T-helper 1 cell treated with Interleukin-12 subunit alpha and Interleukin-12 subunit beta and Interleukin-4 antibody, amounts not matched to agents 30 ng/mL and 1 ng/mL, for 36 hours (primary cell): Measurements from ENCODE around the gene CDK14. TPM values are rescaled to one million over a fixed set of nuclear protein-coding genes. Genes with fewer than 3 reads are reported as not detected.

ENCODE experiments used
- intact Hi-C: fragments of 100-400 bp; cut with micrococcal nuclease; formaldehyde crosslinking; loops from one replicate; pipeline ENCODE4 v1.15.1; 2024
- total RNA-seq: library from RNA; stranded (reverse); gene quantifications from 2 replicates; pipeline ENCODE4 v1.2.3, GENCODE V29; 2022

CDK14 gene
- total RNA-seq, 1 donor from 2014 or later: 0.34 TPM

GRCh38 chr7:90944021-90944420 is 347.9 kb downstream of the CDK14 start:
- intact Hi-C loops: no loop called here

DNA sequence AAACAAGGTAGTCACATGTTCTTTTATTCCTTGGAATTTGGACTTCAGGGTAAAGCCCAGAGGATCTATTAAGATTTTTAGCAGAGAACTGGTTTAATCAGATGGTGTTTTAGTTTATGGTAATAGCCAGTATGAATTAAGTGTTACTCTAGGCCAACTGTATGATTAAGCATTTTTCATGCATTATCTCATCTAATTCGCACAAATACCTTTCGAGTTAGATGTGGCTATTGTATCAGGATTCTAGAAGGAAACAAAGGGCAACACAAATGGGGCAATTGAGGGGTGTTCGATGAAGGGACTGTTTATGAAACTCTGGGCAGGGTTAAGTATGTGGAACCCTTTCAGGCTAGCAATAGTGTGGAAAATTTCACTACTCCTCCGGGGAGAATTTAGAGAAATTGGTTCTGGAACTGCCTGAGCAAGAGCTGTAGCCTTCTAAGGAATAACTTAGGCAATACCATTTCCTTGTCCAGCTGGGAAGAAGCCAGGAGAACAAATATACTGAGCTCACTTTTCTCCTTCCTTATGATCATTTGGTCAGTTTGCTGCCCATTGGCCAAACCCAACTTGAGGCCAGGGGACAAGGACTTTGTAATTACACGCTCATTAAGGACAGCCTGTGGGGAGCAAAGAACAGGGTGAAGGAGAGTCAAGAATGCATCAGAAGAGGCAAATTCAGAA is 349.1 kb downstream of the CDK14 start:
- intact Hi-C loops: no loop called here

DNA sequence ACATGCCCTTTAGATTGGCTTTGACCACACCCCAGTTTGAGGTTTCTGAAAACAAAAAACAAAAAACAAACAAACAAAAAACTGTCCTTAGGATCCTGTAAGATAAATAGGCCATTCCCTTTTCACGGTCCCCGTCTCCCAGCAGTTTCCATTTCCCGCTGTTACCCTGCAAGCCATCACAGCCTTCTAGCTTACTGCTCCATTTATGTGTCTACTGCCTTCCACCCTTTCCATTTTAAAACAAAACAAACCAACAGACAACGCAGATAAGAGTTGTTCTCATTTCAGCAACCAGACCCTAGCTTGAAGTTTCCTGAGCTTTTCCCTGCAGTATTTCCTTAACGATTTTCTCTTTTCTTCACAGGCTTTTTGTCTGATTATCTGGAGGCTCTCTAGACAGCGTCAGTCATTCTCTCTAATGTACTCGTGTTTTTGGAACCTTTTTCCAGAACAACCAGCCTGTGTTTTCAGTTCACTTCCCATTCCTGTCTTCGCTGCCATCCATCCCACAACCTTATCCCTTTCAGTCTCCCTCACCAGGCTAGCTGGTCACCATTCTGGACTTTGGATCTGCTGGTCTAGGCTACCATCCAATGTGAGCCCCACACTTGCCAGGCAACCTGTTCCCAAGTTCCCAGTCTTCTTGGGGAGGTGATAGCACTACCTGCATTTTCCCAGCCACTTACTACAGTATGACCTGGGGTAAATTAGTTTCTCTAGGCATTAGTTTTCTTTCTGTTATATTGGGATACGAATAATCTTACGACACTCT is 350.8 kb downstream of the CDK14 start:
- intact Hi-C loops: no loop called here

- intact Hi-C loops: no loop called here
These were observed 352.0 kb downstream of the CDK14 start for GRCh38 chr7:90948085-90948484.

DNA sequence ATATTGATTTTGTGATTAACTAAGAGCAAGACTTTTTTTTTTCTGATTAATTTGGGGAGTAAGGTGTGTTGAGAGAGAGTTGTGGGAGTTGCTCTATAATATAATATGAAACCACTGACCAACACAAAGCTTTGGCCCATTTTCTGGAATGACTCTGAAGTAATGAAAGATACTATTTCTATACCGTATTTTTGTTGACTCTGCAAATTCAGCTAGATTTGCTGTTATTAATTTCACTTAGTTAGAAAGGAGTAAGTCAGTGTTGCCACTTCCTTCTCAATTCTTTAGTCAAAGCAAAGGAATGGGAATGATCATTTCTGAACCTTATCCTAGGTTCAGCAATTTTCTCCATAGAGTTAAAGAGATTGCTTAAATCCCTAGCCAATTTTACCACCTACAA is 355.1 kb downstream of the CDK14 start:
- intact Hi-C loops: no loop called here

DNA sequence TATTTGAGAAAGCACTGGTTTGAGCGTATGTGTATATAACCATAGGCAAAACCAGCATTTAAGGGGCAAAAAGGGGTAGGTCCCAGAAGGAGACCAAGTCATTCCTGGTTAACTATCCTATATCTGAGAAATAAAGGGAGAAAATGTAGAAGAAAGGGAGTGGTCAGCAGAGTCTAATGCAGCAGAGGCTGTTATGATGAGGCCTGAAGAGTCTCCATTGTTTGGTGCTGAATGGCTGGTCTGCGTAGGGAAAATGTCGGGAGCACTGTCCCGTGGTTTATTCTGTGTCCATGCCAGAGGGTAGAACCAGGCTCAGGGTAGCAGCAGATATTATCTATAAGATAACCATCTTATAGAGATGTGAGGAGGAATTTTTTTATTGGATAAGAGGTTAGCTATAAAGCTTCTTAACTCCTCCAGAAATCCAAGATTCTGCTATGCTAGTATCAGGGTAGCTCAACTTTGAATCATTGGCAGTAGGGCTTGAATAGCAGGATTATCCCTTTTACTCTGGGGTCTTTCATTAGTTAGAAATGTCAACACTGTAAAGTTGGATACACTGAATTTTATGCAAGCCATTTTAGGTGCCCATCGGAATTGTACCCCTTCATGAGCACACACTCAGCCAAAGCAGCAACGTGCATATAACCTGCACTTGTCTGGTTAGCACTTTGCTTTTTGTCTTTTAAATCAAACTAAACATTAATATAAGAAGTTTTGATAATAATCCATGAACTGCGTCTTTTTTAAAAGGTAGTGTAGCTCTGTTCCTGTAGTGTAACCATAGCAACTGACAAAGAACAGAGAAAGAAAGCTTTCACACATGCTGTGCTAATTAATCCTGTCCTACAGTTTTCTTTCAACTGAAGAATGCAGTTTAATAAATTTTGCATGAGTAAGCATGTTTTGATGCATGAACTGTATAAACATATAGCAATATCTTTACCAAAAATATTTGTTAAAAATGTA is 356.1 kb downstream of the CDK14 start:
- intact Hi-C loops: no loop called here

GRCh38 chr7:90955641-90956207 is 359.6 kb downstream of the CDK14 start:
- intact Hi-C loops: no loop called here

DNA sequence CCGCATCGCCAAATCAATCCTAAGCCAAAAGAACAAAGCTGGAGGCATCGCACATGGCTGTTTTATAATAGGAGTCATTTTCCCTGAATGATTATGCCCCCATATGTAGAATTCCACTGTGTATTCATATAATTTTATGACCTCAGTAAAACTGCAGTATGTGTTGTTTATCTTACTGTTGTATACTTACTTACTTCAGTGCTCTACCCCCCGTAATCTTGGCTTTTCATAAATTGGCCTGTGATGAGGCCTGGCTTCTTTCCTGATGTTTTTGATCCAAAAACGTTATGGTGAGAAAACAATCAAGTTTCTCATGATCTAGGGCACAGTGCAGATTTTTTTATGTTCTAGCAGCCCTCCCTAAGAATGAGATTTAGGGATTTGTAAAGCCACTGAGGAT is 361.8 kb downstream of the CDK14 start:
- intact Hi-C loops: no loop called here

DNA sequence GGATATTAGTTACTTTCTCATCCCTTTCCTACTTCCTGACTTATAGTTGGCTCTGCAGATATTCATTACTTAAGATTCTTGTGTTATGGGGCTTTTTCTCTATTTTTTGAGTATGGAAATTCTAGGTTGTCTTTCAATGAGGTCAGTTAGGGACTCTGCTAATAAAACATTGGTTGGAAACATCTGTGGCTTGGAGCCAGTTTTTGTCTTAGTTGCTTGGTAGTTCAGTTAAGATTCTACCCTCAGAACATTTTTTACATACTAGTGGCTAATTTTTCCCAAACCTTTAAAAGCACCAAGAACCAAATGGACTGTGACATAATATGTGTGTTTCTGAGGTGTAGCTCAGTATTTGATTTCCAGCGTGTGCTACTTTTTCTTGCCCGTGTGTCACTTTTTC is 362.5 kb downstream of the CDK14 start:
- intact Hi-C loops: no loop called here

GRCh38 chr7:90961037-90961725 is 365.1 kb downstream of the CDK14 start:
- intact Hi-C loops: no loop called here

GRCh38 chr7:90965211-90965610 is 369.1 kb downstream of the CDK14 start:
- intact Hi-C loops: no loop called here

DNA sequence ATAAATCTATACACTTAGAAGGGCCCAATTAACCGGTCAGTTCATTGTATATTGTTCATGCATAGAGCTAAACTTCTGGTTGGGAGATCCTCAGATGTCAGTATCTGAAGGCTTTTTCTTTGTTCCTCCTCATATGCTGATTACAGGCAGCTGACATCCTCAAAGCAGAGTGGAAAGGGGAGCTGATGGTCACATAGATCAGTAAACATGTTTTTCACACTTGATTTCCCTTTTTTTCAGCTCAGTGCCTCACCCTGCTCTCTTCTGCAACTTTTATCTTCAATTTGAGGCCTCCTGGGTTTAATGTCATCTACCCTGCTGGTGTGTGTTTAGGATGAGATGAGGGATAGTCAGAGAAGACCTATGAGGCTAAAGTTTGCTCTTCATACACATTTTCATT is 370.2 kb downstream of the CDK14 start:
- intact Hi-C loops: no loop called here

- intact Hi-C loops: no loop called here
These were observed 372.8 kb downstream of the CDK14 start for GRCh38 chr7:90968871-90969270.

GRCh38 chr7:90972906-90973550 is 376.9 kb downstream of the CDK14 start:
- intact Hi-C loops: no loop called here

GRCh38 chr7:90977056-90977455 is 380.9 kb downstream of the CDK14 start:
- intact Hi-C loops: no loop called here

DNA sequence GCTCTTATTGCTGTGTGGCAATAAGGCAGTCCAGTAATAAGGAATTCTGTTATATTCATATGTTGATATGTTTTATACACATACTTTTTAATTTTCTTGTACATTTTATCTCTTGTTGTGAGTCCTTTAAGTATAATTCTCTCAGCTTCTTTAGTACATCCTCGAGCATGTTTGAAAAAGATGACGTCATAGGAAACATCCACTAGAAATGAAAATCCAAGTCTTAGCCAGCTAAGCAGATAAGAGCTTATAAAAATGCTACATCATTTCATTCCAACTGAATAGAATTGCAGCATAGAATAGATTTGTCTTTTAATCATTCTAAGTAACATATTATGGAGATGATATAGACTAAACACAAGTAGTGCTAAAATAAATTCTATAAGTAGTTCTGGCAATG is 384.4 kb downstream of the CDK14 start:
- intact Hi-C loops: no loop called here

GRCh38 chr7:90982228-90982627 is 386.1 kb downstream of the CDK14 start:
- intact Hi-C loops: no loop called here

GRCh38 chr7:90984692-90985091 is 388.6 kb downstream of the CDK14 start:
- intact Hi-C loops: no loop called here

GRCh38 chr7:90988516-90988915 is 392.4 kb downstream of the CDK14 start:
- intact Hi-C loops: no loop called here

DNA sequence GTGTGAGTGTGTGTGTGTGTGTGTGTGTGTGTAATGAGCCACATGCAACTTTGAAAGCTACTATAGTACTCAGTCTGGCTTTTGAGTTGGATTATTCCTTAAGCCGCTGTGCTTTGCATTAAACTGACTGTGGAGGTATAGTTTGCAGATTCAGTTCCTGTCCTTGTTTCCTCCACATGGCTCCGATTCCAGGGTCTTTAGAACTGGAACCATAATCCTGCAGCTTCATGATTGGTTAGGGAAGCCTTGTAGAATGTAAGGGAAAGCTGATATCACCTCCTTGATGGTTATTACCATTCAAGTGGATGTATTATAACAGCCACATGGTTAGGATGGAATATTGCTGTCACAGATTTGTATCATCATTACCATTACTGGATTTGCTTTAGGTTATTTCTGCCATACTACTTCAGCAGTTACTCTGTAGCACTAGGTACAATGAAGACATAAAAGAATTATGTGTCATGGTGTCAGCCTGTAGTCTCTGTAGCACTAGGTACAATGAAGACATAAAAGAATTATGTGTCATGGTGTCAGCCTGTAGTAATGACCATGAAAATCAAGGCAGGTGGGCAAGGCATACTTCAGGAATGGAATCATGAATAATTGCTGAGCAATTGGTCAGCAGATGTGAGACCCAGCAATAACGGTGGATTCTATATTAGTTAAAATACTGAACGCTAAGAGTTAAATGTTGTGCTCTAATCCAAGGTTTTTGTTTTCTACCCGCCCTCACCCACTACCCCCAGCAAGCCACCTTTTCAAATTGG is 393.1 kb downstream of the CDK14 start:
- intact Hi-C loops: no loop called here
